AG09309 (cell line): ENCODE measurements around the gene RALGAPB.

Experiments used
- DNase-seq: peaks from one replicate; pipeline ENCODE4 v3.0.0-alpha.2; 2010; ENCODE audit warnings: low read depth
- H3K4me3 ChIP-seq: 2 replicates; pipeline ENCODE4 v1.5.1; 2011; ENCODE audit warnings: mild to moderate bottlenecking, low read depth, low read length, moderate library complexity; ENCODE audit not compliant: control insufficient read depth
- CTCF ChIP-seq: IDR thresholded peaks from 2 replicates; pipeline ENCODE4 v1.5.1; 2011; ENCODE audit warnings: mild to moderate bottlenecking, low read depth, low read length, inconsistent platforms; ENCODE audit not compliant: insufficient read depth, control insufficient read depth; ENCODE audit errors: missing control alignments

Gene RALGAPB

GRCh38 chr20:38471245-38471644, 1.4 kb upstream of the RALGAPB start:
- H3K4me3 ChIP-seq, result no peak overlapping the region
- no peak for TF ChIP-seq CTCF
- DNase-seq, result no peak

GRCh38 chr20:38471987-38472512, 593 bp upstream of the RALGAPB start:
- H3K4me3 ChIP-seq, result peak overlapping the region; percentile 68
- TF ChIP-seq CTCF, result no peak
- DNase-seq, result no peak

GRCh38 chr20:38473367-38473795, 738 bp downstream of the RALGAPB start:
- TF ChIP-seq CTCF, result peak; percentile 15
- DNase-seq, result no peak
- peak overlapping the region; percentile 68 for H3K4me3 ChIP-seq

GRCh38 chr20:38477747-38478146, 5.1 kb downstream of the RALGAPB start:
- H3K4me3 ChIP-seq, result no peak overlapping the region
- no peak for DNase-seq
- no peak for TF ChIP-seq CTCF

GRCh38 chr20:38479596-38479995, 7.0 kb downstream of the RALGAPB start:
- H3K4me3 ChIP-seq, result no peak overlapping the region
- TF ChIP-seq CTCF, result no peak

GRCh38 chr20:38485041-38485440, 12.4 kb downstream of the RALGAPB start:
- DNase-seq, result no peak
- no peak overlapping the region for H3K4me3 ChIP-seq
- no peak for TF ChIP-seq CTCF

More at GRCh38 chr20:38479596-38479995, 7.0 kb downstream of the RALGAPB start:
- no peak for DNase-seq

GRCh38 chr20:38489181-38489580, 16.5 kb downstream of the RALGAPB start:
- no peak overlapping the region for H3K4me3 ChIP-seq
- no peak for DNase-seq
- no peak for TF ChIP-seq CTCF
